NCI-H748 treated with DMSO at 0.1 percent for 48 hours (cell line): ENCODE measurements around the gene TUT4.
A peak's percentile ranks its signal among the peaks of the same experiment; 100 is the strongest.

Experiments
- DNase-seq: peaks from one replicate; lab custom pipeline; 2025; lab: John Stamatoyannopoulos, UW

The TUT4 gene

GRCh38 chr1:52461821-52462220 is 91.1 kb downstream of the TUT4 start:
- DNase-seq: no peak

GRCh38 chr1:52460694-52461093 is 92.2 kb downstream of the TUT4 start:
- DNase-seq: no peak

GRCh38 chr1:52455686-52456085 is 97.2 kb downstream of the TUT4 start:
- DNase-seq: no peak

GRCh38 chr1:52454779-52455178 is 98.1 kb downstream of the TUT4 start:
- DNase-seq: no peak

GRCh38 chr1:52454127-52454526 is 98.8 kb downstream of the TUT4 start:
- no peak for DNase-seq

- DNase-seq: no peak
These were observed 108.4 kb downstream of the TUT4 start for GRCh38 chr1:52444463-52444862.

GRCh38 chr1:52439976-52440375 is 112.9 kb downstream of the TUT4 start:
- no peak for DNase-seq

GRCh38 chr1:52436817-52437216 is 116.1 kb downstream of the TUT4 start:
- no peak for DNase-seq

- DNase-seq: no peak
These were observed 117.2 kb downstream of the TUT4 start for GRCh38 chr1:52435650-52436049.

GRCh38 chr1:52435211-52435610 is 117.7 kb downstream of the TUT4 start:
- no peak for DNase-seq

- DNase-seq: no peak
These were observed 120.1 kb downstream of the TUT4 start for GRCh38 chr1:52432807-52433206.

GRCh38 chr1:52427152-52427551 is 125.7 kb downstream of the TUT4 start:
- no peak for DNase-seq

- no peak for DNase-seq
These were observed 126.5 kb downstream of the TUT4 start for GRCh38 chr1:52426371-52426770.

- no peak for DNase-seq
These were observed 128.1 kb downstream of the TUT4 start for GRCh38 chr1:52424813-52425212.

GRCh38 chr1:52424231-52424636 is 128.7 kb downstream of the TUT4 start:
- DNase-seq: no peak

- DNase-seq: no peak
These were observed 129.1 kb downstream of the TUT4 start for GRCh38 chr1:52423771-52424170.

GRCh38 chr1:52423055-52423454 is 129.8 kb downstream of the TUT4 start:
- DNase-seq: no peak

GRCh38 chr1:52420713-52421112 is 132.2 kb downstream of the TUT4 start:
- DNase-seq: no peak

- DNase-seq: no peak
These were observed 136.1 kb downstream of the TUT4 start for GRCh38 chr1:52416811-52417210.

- no peak for DNase-seq
These were observed 137.9 kb downstream of the TUT4 start for GRCh38 chr1:52414942-52415341.

- DNase-seq: no peak
These were observed 139.4 kb downstream of the TUT4 start for GRCh38 chr1:52413410-52413989.

- DNase-seq: no peak
These were observed 147.9 kb downstream of the TUT4 start for GRCh38 chr1:52404975-52405338.

- peak; percentile 96 for DNase-seq
These were observed 148.5 kb downstream of the TUT4 start, which contains the start of the genes ORC1 and PRPF38A for GRCh38 chr1:52404116-52404974. Gene ORC1, minus strand, starts transcription at chr1:52404423. Its CDS starts 2,200 bp downstream, at chr1:52402223. Gene PRPF38A, plus strand, starts transcription at chr1:52404602. Its CDS starts 148 bp downstream, at chr1:52404750.
